ENCODE data around the gene PCYT1A. TPM values are rescaled to one million over a fixed set of nuclear protein-coding genes. Genes with fewer than 3 reads are reported as not detected.

PCYT1A gene
- total RNA-seq, 1 donor from 2014 or later: 74.4 TPM

GRCh38 chr3:196219970-196220311, 67.6 kb downstream of the PCYT1A start:
- TF ChIP-seq, protein P1, sequence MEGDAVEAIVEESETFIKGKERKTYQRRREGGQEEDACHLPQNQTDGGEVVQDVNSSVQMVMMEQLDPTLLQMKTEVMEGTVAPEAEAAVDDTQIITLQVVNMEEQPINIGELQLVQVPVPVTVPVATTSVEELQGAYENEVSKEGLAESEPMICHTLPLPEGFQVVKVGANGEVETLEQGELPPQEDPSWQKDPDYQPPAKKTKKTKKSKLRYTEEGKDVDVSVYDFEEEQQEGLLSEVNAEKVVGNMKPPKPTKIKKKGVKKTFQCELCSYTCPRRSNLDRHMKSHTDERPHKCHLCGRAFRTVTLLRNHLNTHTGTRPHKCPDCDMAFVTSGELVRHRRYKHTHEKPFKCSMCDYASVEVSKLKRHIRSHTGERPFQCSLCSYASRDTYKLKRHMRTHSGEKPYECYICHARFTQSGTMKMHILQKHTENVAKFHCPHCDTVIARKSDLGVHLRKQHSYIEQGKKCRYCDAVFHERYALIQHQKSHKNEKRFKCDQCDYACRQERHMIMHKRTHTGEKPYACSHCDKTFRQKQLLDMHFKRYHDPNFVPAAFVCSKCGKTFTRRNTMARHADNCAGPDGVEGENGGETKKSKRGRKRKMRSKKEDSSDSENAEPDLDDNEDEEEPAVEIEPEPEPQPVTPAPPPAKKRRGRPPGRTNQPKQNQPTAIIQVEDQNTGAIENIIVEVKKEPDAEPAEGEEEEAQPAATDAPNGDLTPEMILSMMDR (IDR thresholded peaks at IDR 0.05): no peak
- peak overlapping the region; percentile 94 for H3K27ac Mint-ChIP-seq (ENCODE audit: unreplicated experiment)
- H3K4me1 Mint-ChIP-seq (ENCODE audit: low read depth): peaks cover 15% of the 10 kb centered on the region
- H3K9me3 Mint-ChIP-seq (ENCODE audit: low read depth): no peaks in the 10 kb centered on the region
- H3K4me3 Mint-ChIP-seq (ENCODE audit: unreplicated experiment): no peak overlapping the region
- H3K36me3 Mint-ChIP-seq (ENCODE audit: low read depth): no peaks in the 10 kb centered on the region
- H3K27me3 Mint-ChIP-seq (ENCODE audit: low read depth): no peaks in the 10 kb centered on the region
- DNase-seq (ENCODE audit: low spot score): no peak

DNA sequence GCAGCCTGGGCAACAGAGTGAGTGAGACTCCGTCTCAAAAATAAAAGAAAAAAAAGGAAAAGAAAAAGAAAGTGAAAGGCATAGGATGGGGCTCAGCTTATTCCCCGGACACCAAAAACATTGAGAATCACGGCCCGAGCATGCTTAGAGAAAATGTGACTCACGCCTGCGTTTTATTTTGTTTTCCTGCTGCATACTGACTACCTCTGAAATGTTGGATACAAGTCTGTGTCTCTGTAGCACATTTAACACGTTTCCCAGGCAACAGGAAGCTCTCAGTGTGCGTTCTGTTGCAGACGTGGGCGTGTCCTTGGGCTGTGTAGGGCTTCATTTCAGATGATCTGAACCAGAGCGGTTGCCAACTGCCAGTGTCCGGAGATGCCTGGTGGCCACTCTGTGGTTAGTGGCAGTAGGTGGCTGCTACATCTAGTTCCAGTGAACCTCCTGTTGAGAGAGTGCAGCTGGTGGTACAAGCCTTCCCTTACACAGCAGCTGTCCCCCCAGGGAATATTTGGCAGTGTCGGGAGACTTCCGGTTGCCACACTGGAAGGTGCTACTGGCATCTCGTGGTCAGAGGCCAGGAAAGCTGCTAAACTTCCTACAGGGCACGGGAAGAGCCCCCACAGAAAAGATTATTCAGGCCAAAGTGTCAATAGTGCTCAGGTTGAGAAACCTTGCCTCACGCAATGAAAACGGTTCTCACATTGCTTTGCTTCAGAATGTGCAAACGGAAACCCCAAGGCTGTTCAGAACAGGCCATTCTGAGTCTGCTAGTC, 68.1 kb downstream of the PCYT1A start:
- Mint-ChIP-seq H3K4me3 (ENCODE audit: unreplicated experiment) (peak overlapping the region; percentile 61), H3K9me3 (ENCODE audit: low read depth) (no peaks in the 10 kb centered on the region), H3K27ac (ENCODE audit: unreplicated experiment) (peak overlapping the region; percentile 94), H3K36me3 (ENCODE audit: low read depth) (no peaks in the 10 kb centered on the region), H3K4me1 (ENCODE audit: low read depth) (peaks cover 15% of the 10 kb centered on the region), H3K27me3 (ENCODE audit: low read depth) (no peaks in the 10 kb centered on the region)
- DNase-seq (ENCODE audit: low spot score): no peak
- TF ChIP-seq, protein P1 (IDR thresholded peaks at IDR 0.05): peak; percentile 50

GRCh38 chr3:196218155-196218712, 69.3 kb downstream of the PCYT1A start:
- TF ChIP-seq, protein P1 (IDR thresholded peaks at IDR 0.05): no peak
- Mint-ChIP-seq H3K4me1 (ENCODE audit: low read depth) (peaks cover 15% of the 10 kb centered on the region), H3K4me3 (ENCODE audit: unreplicated experiment) (no peak overlapping the region), H3K9me3 (ENCODE audit: low read depth) (no peaks in the 10 kb centered on the region), H3K27ac (ENCODE audit: unreplicated experiment) (no peak overlapping the region), H3K36me3 (ENCODE audit: low read depth) (no peaks in the 10 kb centered on the region), H3K27me3 (ENCODE audit: low read depth) (no peaks in the 10 kb centered on the region)
- DNase-seq (ENCODE audit: low spot score): no peak

GRCh38 chr3:196217307-196218154, 70.0 kb downstream of the PCYT1A start:
- TF ChIP-seq, protein P1 (IDR thresholded peaks at IDR 0.05): no peak
- no peak for DNase-seq (ENCODE audit: low spot score)
- Mint-ChIP-seq H3K27me3 (ENCODE audit: low read depth) (no peaks in the 10 kb centered on the region), H3K4me3 (ENCODE audit: unreplicated experiment) (no peak overlapping the region), H3K36me3 (ENCODE audit: low read depth) (no peaks in the 10 kb centered on the region), H3K9me3 (ENCODE audit: low read depth) (no peaks in the 10 kb centered on the region), H3K4me1 (ENCODE audit: low read depth) (peaks cover 15% of the 10 kb centered on the region), H3K27ac (ENCODE audit: unreplicated experiment) (peak overlapping the region; percentile 5)

- H3K4me1 Mint-ChIP-seq (ENCODE audit: low read depth): peaks cover 15% of the 10 kb centered on the region
- H3K27me3 Mint-ChIP-seq (ENCODE audit: low read depth): no peaks in the 10 kb centered on the region
- H3K27ac Mint-ChIP-seq (ENCODE audit: unreplicated experiment): no peak overlapping the region
- TF ChIP-seq, protein P1 (IDR thresholded peaks at IDR 0.05): no peak
- DNase-seq (ENCODE audit: low spot score): peak; percentile 81
- no peaks in the 10 kb centered on the region for H3K9me3 Mint-ChIP-seq (ENCODE audit: low read depth)
- no peaks in the 10 kb centered on the region for H3K36me3 Mint-ChIP-seq (ENCODE audit: low read depth)
- H3K4me3 Mint-ChIP-seq (ENCODE audit: unreplicated experiment): no peak overlapping the region
Observed at GRCh38 chr3:196216681-196217211, 70.8 kb downstream of the PCYT1A start.

Data from chondrocyte (in vitro differentiated cells).